HG02588 (cell line): ENCODE measurements around the gene RGS1.

Source experiments
- ATAC-seq: cut with Tn5 transposase; IDR thresholded peaks from one replicate; pipeline ENCODE4 v1.9.1; 2021; ENCODE audit warnings: mild to moderate bottlenecking, moderate library complexity; ENCODE audit not compliant: unreplicated experiment

Gene RGS1

DNA sequence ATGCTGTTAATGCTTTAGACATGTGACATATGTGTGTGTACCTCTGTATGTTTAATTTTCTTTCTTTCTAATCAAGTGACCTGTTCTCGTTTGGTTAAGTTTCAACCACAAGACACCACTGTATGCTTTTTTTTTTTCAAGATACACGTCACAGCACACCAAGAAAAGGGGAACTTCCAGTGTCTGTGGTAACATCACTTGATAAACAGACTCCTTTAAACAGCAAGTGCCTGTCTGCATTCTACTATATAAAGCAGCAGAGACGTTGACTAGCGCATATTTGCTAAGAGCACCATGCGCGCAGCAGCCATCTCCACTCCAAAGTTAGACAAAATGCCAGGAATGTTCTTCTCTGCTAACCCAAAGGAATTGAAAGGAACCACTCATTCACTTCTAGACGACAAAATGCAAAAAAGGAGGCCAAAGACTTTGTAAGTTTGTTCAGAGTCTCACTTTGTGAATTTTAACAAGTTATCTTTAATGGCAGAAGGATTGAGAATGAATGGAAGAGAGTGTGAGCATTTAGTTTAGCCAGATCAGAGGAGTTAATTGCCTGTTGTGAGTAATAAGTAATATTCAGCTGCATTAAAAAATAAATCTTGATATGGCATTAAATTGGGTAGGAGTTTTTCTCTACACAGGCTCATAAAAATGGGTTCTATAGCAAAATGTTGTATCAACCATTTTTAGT is at the start of gene RGS1:
Gene RGS1 (plus strand): TSS at position 275 of the 691 bp plus-strand sequence. CDS start 20 bp downstream, at position 295.
- ATAC-seq = peak; percentile 81

DNA sequence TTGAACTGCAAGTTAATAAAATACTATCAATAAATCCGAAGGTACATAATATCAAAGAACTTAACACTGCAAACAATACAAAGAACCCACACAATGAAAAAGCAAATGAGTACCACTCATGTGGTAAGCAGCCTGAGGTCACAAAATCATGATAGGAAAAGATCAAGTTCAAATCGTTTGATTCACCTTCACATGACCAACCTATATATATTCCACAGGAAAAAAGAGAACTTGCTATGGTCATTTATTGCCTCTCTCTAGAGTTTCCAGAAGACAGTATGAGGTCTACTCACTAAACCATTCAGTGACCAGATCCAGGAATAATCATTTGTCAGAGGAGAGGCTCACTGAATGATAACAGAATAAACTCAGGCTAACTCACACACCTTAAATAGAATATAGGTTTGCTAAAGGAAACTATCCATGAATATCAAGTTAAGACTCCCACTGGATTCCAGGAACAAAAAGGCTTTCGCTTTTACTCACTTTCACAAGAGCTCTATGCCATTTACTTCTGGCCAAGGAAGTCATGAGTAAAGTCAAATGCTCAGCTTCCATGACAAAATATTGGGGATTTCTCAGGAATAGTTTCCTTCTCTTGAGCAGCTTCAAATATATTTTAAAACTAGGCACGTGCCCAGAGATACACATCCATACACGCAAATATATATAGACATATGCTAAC is 48.3 kb upstream of the RGS1 start:
- no peak for ATAC-seq

DNA sequence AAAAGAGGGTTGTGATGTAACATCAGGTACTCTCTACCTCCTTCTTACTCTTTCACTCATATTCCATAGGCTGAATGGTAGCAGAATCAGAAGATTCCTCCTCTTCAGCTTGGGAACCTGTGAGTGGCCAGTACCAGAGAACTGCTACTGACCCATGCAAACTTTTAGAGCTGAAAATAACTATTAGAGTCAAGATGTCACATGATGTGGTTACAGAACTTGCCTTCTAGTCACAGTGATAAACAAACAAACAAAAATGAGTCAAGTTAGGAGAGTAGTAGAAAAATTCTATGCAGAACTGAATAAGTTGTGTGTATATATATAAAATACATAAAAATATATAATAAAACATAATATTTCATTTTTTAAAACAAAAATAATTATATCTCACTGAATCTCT is 47.6 kb upstream of the RGS1 start:
- no peak for ATAC-seq

DNA sequence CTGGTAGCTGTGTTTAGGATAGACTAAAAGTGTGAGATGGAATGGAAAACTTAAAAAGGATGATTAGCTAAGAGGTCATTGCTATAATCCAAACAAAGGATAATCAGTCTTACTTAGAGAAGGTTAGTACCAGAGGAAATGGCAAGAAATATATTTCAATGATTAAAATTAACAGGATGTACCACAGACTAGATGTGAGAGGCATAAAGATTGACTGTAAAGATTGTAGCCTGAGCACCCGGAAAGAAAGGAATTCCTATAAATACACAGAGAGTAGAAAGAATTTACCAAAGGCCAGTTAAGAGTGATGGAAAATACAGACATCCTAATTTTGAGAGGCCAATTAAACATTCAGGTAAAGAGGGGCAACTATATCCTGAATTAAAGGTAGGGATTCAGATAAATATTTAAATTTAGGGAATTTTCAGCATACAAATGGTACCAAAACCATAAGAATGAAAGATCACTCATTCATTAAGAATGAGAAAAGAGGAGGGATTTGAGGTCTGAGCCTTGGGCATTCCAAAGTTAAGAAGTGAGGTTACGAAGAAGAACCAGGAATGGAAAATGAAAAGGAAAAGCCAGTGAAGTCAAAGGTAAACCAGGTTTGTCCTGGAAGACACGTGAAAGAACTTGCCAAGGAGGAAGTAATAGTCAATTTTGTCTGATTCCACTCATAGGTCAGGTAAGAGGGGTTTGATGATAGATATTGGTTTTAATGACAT is 46.4 kb upstream of the RGS1 start:
- no peak for ATAC-seq

DNA sequence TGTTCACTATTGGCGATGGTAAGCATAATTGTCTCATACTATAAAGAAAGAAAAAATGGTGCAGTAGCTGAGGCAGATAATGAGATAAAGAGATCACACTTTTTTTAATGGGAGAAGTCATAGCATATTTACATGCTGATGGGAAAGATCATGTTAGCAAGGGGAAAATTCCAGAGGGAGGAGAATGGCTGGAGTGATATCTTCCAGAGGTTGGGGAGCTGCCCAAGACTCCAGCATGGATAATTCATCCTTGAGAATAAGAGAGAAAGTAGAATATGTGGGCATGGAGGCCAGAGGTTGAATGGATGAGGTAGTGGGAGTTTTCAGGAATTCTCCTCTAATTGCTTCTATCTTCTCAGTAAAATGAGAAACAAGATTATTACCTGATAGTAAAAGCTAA is 45.8 kb upstream of the RGS1 start:
- ATAC-seq = no peak

DNA sequence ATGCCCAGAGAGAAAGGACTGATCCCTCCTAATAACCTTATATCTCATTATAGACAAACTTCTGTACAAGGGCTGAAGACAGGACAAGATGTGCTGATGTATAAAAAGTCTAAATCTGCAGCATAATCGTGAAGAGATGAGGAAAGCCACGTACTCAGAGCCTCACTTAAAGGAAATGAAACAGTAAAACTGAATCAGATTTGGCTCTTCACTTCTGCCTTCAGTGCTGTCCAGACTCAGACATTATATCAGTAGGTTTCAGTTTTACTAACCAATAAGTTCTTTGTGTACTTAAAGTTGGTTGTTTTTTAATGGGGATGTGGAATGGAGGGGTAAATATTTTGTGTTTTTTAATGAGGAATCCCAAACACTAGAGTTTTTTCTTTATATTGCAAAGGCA is 45.3 kb upstream of the RGS1 start:
- peak; percentile 92 for ATAC-seq

GRCh38 chr1:192531037-192531703 is 44.4 kb upstream of the RGS1 start:
- peak; percentile 58 for ATAC-seq

GRCh38 chr1:192534666-192535065 is 40.9 kb upstream of the RGS1 start:
- no peak for ATAC-seq

DNA sequence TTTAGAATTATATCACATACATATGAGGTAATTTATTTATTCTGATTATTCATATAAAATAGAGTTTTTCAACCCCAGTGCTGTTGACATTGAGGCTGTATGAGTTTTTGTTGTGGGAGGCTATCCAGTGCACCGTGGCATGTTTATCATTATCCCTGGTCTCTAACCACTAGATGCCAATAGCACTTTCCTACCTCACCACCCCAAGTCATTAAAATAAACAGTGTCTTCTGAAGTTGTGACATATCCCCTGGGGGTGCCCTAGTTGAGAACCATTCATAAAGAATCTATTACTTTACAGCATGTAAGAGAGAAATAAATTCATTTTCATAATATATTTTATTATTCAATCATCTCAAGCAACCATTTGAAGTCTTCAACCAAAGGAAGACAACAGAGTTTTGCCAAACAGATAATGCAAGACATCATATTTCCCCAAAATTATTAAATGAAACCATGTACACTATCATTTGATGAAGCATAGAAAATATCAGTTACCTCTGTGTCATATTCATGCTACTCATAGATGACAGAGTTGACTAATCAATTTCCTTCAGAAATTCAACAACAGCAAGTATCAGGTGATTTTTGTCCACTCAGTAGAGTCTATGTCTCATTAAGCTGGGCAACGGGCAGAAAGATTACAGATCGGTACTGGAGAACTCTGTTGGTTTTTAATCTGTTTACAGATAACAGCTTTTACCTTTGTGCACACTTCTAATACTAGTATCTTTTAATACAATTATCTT is 39.5 kb upstream of the RGS1 start:
- no peak for ATAC-seq

GRCh38 chr1:192538407-192539296 is 36.9 kb upstream of the RGS1 start:
- peak; percentile 86 for ATAC-seq

DNA sequence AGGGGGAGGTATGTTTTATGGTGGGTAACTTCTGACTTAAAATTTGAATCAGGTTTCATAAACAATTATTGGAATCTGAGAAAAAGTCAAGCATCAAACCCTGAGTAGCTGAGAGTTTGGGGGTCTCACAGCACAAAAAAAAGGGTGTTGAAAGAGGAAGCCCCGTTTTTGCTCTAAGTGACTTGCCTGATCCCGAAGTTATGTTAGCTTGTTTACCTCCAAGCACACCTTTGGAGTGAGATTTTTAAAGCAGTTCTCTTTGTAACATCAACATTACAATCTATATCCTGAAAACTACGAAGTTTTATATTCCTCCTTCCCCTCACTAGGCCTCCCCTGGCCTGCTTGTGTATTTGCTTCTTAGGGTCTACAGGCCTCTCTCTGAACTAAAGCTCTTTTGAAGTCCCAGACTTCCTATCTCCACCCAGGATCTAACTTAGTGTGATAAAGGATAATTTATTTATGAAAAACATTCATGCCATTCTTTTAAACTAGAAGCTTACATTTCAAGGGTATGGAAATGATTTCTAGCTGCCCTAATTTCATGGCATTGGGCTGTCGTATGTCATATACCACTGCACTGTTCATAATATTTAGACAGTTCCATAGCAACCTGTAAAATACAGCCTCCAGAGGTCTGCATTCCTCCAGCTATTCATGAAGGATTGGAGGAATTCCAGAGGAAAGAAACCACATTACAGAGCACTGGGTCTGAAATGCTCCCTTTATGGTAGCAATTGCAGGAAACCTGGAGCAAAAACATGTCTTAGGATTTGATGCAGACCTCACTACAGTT is 36.1 kb upstream of the RGS1 start:
- no peak for ATAC-seq

- ATAC-seq = no peak
Observed at GRCh38 chr1:192543445-192543844, 32.1 kb upstream of the RGS1 start.

DNA sequence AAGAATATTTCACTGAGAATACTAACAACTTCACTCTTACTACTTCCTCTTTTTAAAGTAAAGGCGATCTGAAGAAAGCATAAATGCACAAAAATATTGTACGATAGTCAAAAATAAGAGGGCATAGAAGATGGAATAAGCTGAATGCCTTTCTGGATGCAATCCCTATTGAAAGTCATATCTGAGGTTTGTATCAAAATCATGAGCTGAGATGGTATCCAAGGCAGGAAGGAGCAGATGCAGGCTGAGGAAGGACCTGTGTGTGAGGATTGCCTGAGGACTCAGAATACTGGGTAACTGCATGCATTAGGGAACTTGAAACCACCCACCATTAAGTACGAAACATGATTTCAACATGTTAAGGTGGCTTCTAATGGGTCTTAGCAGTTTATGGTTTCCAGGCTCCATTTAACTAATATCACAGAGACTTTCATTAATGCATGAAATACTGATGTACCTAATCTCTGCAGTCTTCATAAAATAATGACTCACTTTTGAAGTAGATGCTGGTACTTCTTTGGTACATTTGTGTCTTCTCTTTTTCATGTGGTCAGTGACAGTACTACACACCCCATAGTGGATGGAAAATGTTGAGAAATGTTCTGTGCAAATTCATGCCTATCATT is 29.6 kb upstream of the RGS1 start:
- ATAC-seq = peak; percentile 42

DNA sequence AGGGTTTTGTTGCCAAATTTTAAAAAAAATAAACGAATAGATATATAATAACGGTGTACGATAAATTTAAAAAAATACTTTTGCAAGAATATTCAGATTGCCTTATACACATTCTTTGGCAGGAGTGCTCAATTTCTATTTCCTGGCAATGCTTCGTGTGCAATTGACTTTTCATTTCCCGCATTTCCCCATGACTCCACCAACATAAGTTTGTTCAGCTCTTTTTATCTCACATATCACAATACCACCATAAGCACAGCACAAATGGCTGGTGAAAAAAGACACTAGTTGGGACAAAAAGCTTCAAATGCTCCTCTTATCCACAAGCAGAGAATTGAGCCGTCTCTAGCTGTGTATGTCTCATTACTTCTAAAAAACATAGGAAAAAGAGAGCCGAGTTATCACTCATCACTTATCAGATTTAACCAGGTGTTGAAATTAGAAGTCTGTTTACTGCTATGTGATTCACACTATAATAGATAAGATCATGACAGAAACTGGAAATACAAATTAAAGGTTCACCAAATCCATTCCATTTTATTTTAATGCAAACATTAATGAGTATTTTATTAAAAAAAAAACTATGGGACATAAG is 28.9 kb upstream of the RGS1 start:
- no peak for ATAC-seq

GRCh38 chr1:192547501-192547900 is 28.1 kb upstream of the RGS1 start:
- ATAC-seq = no peak

GRCh38 chr1:192549937-192550336 is 25.6 kb upstream of the RGS1 start:
- ATAC-seq = no peak

GRCh38 chr1:192550922-192551534 is 24.5 kb upstream of the RGS1 start:
- ATAC-seq = peak; percentile 71

DNA sequence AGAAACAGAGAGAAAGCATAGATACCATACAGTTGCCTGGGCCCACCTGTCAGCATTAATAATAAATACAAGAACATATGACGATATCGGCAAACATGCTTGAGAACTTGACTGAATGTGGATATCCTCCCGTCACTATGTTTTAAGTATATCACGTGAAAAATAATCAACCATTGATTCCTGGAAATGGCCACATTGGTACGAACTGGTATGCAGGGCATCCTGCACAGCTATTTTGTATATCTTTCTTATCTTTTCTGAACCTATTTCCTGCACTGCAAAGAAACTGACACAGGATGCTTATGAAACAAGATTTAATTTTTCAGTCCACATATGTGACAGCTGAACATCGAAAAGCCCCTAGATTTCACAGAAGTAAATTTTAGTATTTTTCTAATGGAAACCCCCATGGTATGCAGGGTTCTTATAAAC is 22.8 kb upstream of the RGS1 start:
- no peak for ATAC-seq
